Body of pancreas (tissue), 4 donors: ENCODE measurements around the gene RCOR1. TPM values are rescaled to one million over a fixed set of nuclear protein-coding genes. Genes with fewer than 3 reads are reported as not detected.
A peak's percentile ranks its signal among the peaks of the same experiment; 100 is the strongest.

Experiments
- ATAC-seq: fragments of 150-250 bp; one replicate; pipeline ENCODE4 v1.9.1; 2016
- DNase-seq, 4 donors: peaks; one replicate each; pipeline ENCODE4 v3.0.0-alpha.2; 2019
- H3K27ac ChIP-seq, 4 donors: fragments of 200-600 bp; sonication (generic); 1 replicate in 3 of 4; 2 replicates in 1 of 4; pipeline versions ENCODE4 v1.5.1 to v1.6.1; 2016 to 2019; ENCODE audit warnings: mild to moderate bottlenecking in 1 of 4, mixed read lengths in 1 of 4, moderate library complexity in 1 of 4
- H3K27me3 ChIP-seq, 2 donors: fragments of 200-600 bp; sonication (generic); one replicate each; pipeline ENCODE4 v1.6.0; 2016; ENCODE audit warnings: mild to moderate bottlenecking in 1 of 2
- H3K36me3 ChIP-seq, 2 donors: fragments of 200-600 bp; sonication (generic); replicated peaks in 1 of 2; 2 replicates each; pipeline ENCODE4 v1.5.1; 2016; ENCODE audit warnings: low read depth in 2 of 2; ENCODE audit not compliant: insufficient read depth in 1 of 2
- H3K4me1 ChIP-seq: fragments of 200-600 bp; sonication (generic); one replicate; pipeline ENCODE4 v1.6.0; 2016
- H3K4me3 ChIP-seq, 2 donors: fragments of 200-600 bp; sonication (generic); 1 replicate in 1 of 2; 2 replicates in 1 of 2; pipeline ENCODE4 v1.5.1; 2016 to 2019
- H3K9me3 ChIP-seq, 3 donors: fragments of 200-600 bp; sonication (generic); 1 replicate in 2 of 3; 2 replicates in 1 of 3; pipeline ENCODE4 v1.5.1; 2016
- CTCF ChIP-seq, 7 experiments: fragments of 450-650 bp in 4 of 7; fragments of 200-600 bp in 3 of 7; sonication (generic) in 3 of 7; IDR thresholded peaks; one replicate each; pipeline ENCODE4 v1.5.1; 2016 to 2019; ENCODE audit warnings: antibody characterized with exemption in 7 of 7
- POLR2A ChIP-seq, 3 donors: fragments of 450-650 bp; IDR thresholded peaks; one replicate each; pipeline ENCODE4 v1.6.1; 2016; ENCODE audit warnings: antibody characterized with exemption in 3 of 3, mild to moderate bottlenecking in 2 of 3
- WGBS, 2 donors: methylation state at CpG; one replicate each; pipeline ENCODE4 v1.1.5; 2017; 5-methylcytosine and 5-hydroxymethylcytosine counted together
- intact Hi-C: fragments of 100-400 bp; cut with DNase I; formaldehyde crosslinking; loops from one replicate; pipeline ENCODE4 v1.15.1; 2023
- total RNA-seq, 2 donors: library from RNA; depleted of rRNA; stranded (reverse); fragments of >200 nt; gene quantifications; one replicate each; pipeline ENCODE4 v1.1.0, GENCODE V29; 2016

The RCOR1 gene
- total RNA-seq, 2 donors from 2014 or later: 6.3 to 6.7 TPM

GRCh38 chr14:102746634-102747438 lies 154.4 kb downstream of the RCOR1 start:
- H3K27ac ChIP-seq: no peak overlapping the region
- no peak for ATAC-seq
- DNase-seq: no peak
- no peaks in the 10 kb centered on the region for H3K36me3 ChIP-seq
- no peaks in the 10 kb centered on the region for H3K4me1 ChIP-seq
- H3K27me3 ChIP-seq: no peaks in the 10 kb centered on the region
- H3K9me3 ChIP-seq: peaks cover 0 to 3% (median 0%) of the 10 kb centered on the region in 3 donors
- intact Hi-C loops: no loop called here
- H3K4me3 ChIP-seq: no peak overlapping the region
- 91% methylated on average over 12 to 27 of the region's 28 CpGs for WGBS, 2 donors
- TF ChIP-seq POLR2A (IDR thresholded peaks at IDR 0.05): no peak
- TF ChIP-seq CTCF (IDR thresholded peaks at IDR 0.05): no peak

- Histone ChIP-seq H3K4me3 (no peak overlapping the region), H3K36me3 (no peaks in the 10 kb centered on the region), H3K27me3 (no peaks in the 10 kb centered on the region), H3K4me1 (no peaks in the 10 kb centered on the region), H3K9me3 (no peaks in the 10 kb centered on the region), H3K27ac (no peak overlapping the region)
- ATAC-seq: no peak
- TF ChIP-seq CTCF (IDR thresholded peaks at IDR 0.05) (no peak), POLR2A (IDR thresholded peaks at IDR 0.05) (no peak)
- WGBS, 2 donors: 96 to 98% methylated on average over 3 to 8 of the region's 8 CpGs
- no peak for DNase-seq
- intact Hi-C loops: no loop called here
Measured at GRCh38 chr14:102748806-102749205, 156.4 kb downstream of the RCOR1 start.

- DNase-seq: peak in 1 of 4 donors; percentile 30
- Histone ChIP-seq H3K36me3 (no peaks in the 10 kb centered on the region), H3K9me3 (no peaks in the 10 kb centered on the region), H3K4me3 (no peak overlapping the region), H3K27ac (no peak overlapping the region), H3K4me1 (no peaks in the 10 kb centered on the region), H3K27me3 (no peaks in the 10 kb centered on the region)
- 86 to 91% methylated on average over 13 to 33 of the region's 33 CpGs for WGBS, 2 donors
- no peak for ATAC-seq
- intact Hi-C loops: no loop called here
- TF ChIP-seq POLR2A (IDR thresholded peaks at IDR 0.05): no peak
- TF ChIP-seq CTCF (IDR thresholded peaks at IDR 0.05): no peak
Measured at GRCh38 chr14:102749393-102750305, 157.2 kb downstream of the RCOR1 start.

GRCh38 chr14:102750376-102750775 lies 157.9 kb downstream of the RCOR1 start:
- H3K27ac ChIP-seq: no peak overlapping the region
- no peaks in the 10 kb centered on the region for H3K9me3 ChIP-seq
- H3K36me3 ChIP-seq: no peaks in the 10 kb centered on the region
- WGBS, 2 donors: 95 to 97% methylated on average over 14 of the region's 14 CpGs
- H3K27me3 ChIP-seq: no peaks in the 10 kb centered on the region
- H3K4me1 ChIP-seq: no peaks in the 10 kb centered on the region
- H3K4me3 ChIP-seq: no peak overlapping the region
- TF ChIP-seq CTCF (IDR thresholded peaks at IDR 0.05) (no peak), POLR2A (IDR thresholded peaks at IDR 0.05) (no peak)
- no peak for DNase-seq
- ATAC-seq: no peak
- intact Hi-C loops: no loop called here
